Measurements from ENCODE around the gene TMEM176A.

DNA sequence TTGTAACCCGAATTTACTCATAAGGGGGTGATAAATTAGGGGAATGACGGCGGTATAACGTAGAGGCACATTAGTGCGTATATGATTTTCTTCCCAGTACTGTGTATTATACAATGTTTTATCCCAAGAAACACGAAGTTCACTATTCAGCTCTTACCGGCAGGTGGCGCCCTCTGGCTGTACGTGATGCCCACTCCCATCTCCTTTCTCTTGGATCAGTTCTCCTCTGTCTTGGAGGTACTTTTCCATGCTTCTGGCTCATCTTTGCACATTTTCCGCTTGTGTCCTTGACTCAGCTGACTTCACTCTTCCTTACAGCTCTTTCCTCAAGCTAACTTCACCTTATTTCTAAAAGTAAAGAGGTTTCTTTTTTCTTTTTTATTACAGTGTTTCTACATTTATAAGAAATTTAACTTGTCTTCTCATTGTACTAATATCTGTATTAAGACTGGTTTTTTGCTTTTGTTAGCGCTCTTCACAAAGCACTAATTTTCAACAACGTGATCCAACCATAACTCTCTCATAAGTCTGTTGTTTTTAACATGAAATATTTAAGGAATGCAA, 21.7 kb upstream of the TMEM176A start:
- TF ChIP-seq CTCF (IDR thresholded peaks at IDR 0.05) = peak; percentile 62 to 82 (median 74)
- TF ChIP-seq POLR2A (IDR thresholded peaks at IDR 0.05) = no peak
